ENCODE results near the gene SMURF1. TPM values are rescaled to one million over a fixed set of nuclear protein-coding genes. Genes with fewer than 3 reads are reported as not detected.

SMURF1 gene
- total RNA-seq, 1 experiment from 2014 or later: 27.2 TPM

DNA sequence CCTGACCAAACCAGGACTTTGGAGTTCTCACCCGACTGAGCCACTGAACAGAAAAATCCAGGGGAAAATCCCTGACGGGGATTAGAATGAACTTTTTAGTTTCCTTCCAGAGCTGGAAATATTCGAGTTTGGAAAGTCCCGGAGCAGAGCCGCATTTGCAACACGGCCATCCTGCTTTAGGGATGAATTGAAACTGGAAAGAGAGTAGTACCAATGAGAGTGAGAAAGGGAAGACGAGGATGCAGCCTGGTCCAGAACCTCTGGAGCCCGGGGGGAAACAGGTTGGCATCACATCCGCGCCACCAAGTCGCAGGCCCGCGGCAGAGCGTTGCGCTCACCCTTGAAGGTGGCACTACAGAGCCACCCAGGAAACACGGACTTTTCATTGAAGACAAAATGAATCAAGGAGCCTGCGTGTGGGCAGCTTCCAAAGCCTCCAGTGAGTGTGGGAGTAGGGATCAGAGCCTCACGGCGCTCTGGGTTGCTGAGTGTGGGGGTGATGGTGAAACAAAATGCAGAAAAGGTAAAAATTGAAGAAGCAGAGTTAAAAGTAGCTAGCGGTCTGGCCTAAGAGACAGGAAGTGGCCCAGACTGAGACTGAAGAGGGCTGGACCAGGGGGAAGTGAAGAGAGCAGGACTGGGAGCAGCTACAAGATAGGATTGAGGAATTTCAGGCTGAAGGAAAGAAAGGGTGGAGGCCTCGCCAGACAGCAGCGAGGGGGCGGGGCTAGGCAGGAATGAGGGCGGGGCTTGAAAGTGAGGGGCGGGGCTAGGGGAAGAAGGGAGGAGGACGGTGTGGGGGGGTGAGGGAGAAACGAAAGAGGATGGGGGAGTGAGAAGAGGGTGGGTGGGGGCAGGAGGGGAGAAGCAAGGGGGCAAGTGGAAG lies 1.8 kb downstream of the SMURF1 start:
- peak; percentile 79 for DNase-seq (ENCODE audit: low read depth)

DNA sequence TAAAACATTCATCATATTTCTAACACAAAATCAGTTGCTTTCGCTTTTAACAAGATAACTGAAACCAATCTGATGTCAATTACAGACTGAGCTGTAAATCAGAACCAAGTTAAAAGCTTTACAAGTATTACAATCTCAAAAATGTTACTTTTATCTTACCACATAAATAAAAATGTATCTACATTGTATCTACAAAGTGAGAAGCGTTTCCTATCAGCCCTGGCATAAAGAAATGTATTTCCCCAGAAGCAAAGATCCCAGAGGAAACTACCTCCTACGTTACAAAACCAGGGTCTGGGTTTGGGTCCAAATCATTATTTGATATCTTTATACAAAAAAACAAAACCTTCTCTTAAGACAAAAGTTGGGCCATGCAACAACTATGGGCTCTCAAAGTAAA lies 2.6 kb downstream of the SMURF1 start:
- DNase-seq (ENCODE audit: low read depth): no peak

- DNase-seq (ENCODE audit: low read depth): no peak
These were observed 3.1 kb downstream of the SMURF1 start for GRCh38 chr7:99140813-99141212.

GRCh38 chr7:99139036-99139435 lies 4.9 kb downstream of the SMURF1 start:
- no peak for DNase-seq (ENCODE audit: low read depth)

DNA sequence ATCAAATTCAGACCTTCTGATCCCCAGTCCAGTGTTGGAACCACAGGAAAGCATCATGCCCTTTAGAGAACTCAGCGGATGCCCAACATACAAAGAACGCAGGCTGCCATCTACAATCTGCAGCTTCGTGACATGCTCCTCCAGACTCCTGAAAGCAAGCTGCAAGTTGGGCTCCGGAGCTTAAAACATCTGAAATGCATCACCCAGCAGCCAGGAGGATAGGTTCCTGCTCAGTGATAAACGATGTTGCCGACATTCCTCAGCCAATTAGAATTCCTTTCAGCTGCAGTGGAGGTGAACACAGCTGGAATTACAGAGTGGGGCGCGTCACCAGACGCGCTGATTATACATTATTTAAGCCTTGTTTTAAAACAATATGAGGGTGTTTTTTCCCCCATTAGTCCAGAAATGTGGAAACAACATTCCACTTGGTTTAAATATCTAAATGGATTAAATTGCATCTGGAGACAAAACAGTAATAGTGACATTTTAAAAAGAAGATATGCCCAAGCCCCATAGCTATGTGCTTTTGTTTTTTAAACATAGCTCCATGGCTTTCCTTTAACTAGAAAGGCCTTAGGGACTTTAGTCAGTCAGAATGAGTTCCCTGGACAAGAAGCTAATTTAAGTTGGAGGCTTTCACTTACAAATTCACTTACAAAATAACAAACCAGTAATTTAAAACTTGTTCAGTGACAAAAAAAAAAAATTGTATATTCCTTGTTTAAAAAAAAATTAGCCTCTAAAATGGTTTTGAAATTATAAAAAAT lies 6.3 kb downstream of the SMURF1 start:
- DNase-seq (ENCODE audit: low read depth): no peak

DNA sequence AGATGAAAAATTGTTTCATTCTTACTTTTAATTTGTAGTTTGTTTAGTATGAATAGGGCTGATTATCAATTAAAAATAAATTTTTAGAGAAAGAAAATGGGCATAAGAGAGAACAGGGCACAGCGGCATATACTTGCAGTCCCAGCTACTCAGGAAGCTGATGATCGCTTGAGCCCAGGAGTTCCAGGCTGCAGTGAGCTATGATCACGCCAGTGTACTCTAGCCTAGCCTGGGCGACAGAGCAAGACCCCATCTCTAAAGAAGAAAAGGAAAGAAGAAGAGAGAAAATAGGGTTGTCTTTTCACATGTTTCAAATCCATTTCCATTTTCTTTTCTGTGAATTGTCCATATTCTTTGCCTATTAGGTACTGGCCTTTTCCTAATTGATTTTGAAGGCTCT lies 8.0 kb downstream of the SMURF1 start:
- no peak for DNase-seq (ENCODE audit: low read depth)

- DNase-seq (ENCODE audit: low read depth): no peak
These were observed 9.9 kb downstream of the SMURF1 start for GRCh38 chr7:99133766-99134564.

DNA sequence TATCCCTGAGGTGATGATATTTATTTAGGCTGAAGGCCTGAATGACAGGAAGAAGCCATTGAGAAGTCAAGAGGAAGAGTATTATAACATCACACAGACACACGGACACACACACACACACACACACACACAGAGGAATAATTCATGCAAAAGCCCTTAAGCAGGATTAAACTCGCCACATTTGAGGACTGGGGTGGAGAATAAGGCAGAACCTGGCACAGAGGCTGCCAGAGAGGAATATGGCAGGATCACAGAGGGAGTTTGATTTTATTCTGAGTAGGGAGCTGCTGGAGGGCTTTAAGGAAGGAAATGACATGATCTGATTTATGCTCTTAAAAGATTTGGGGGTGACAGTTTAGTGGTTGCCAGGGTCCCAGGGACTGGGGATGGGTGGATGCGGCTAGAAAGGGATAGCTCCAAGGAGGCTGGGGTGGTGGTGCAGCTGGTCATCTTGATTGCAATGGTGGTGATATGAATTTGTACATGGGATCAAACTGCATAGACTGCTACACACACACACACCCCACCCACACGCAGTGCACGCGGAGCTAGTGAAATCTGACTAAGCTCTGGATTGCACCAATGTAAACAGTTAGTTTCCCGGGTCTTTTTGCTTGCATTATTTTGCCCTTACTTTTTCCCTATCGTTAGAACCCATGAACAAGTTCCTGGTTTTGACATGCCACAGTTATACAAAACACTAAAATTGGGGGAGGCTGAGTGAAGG lies 11.2 kb downstream of the SMURF1 start:
- DNase-seq (ENCODE audit: low read depth): no peak

- no peak for DNase-seq (ENCODE audit: low read depth)
These were observed 12.6 kb downstream of the SMURF1 start for GRCh38 chr7:99131290-99131689.

GRCh38 chr7:99129536-99129935 lies 14.4 kb downstream of the SMURF1 start:
- DNase-seq (ENCODE audit: low read depth): no peak

DNA sequence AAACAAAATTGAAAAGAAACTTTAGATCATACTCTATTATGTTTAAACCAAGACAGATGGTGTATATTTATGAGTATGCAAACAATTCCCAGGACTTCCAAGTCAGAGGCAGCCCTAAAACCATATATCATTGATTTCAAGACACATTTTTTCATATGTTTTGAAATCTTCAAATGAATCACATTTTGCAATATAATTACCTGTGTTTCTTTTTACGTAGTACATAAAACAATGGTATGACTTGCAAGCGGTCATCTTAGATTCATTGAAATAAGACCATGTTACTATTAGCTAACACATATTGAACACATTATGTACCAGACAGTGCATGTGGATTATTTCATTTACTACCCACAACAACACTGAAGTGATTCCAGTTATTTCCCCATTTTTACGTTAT lies 14.9 kb downstream of the SMURF1 start:
- DNase-seq (ENCODE audit: low read depth): no peak

DNA sequence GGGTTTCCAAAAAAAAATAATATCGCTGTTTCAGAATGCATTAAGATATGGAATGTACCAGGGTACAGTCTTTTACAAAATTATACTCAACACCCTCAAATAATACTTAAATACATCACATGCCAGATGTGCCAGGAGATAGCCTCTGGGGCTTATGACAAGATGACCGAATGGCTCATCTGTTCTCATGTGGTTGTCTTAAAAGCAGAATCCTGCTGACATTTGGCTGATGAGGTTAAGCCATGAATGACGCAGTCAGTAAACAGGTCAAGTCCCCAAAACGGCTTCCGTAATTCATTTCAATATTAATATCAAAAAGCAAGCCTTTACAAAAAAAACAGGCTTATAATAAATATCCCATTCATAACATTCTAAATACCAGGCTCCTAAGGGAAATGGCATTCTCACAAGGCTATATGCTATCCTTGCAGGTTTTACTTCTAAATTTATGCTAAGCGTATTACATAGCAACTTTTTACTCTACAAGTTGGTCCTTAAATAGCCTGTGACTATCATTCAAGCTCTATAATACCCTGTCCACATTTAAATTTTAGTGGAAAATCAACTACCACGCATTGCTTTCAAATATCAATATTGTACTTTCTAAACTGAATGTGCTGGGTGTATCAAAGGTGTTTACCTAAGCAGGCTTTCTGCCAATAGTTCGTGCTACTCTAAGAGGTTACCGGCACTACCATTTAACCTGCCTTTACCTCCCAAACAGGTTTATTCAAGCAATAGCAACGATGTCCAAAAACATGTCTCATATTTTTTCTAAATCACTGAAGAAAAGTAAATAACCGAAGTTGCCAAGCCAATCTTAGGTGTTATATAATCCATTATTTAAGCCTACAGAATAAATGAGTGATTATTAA lies 15.6 kb downstream of the SMURF1 start:
- DNase-seq (ENCODE audit: low read depth): no peak

GRCh38 chr7:99127636-99128035 lies 16.3 kb downstream of the SMURF1 start:
- DNase-seq (ENCODE audit: low read depth): no peak

GRCh38 chr7:99126921-99127553 lies 16.9 kb downstream of the SMURF1 start:
- DNase-seq (ENCODE audit: low read depth): no peak

DNA sequence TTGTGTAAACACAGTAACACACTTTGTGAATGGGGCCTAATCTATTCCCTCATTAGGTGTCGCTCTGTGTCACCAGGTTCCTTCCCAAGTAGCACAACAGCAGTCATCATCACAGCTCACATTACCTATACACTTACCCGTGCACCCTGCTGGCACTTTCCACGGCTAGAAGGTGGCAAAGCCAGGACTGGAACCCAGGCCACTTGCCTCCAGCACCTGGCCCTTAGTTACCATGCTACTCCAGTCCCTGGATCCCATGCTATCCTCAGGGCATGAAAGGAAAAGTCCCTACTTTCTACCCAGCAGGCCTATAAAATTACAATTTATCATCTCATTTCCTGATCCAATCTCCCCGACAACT lies 18.4 kb downstream of the SMURF1 start:
- no peak for DNase-seq (ENCODE audit: low read depth)

- no peak for DNase-seq (ENCODE audit: low read depth)
These were observed 19.0 kb downstream of the SMURF1 start for GRCh38 chr7:99124751-99125504.

DNA sequence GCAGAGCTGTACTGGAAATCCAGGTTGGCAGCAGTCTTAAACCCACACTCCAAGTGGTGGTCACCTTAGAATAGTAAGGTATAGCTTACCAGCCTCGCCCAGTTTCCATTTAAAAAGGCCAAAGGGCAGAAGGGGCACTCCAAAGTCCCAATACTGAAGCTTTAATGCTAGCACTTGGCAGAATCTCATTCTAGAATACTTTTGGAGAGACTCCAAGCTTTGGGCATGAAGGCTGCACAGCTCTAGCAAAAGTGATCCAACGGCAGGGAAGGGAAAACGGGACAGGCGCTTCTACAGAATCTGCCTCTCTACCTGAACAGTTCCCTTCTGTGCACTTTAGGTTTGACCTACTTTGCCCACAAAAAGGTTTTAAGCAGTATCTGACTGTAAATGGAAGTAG lies 19.7 kb downstream of the SMURF1 start:
- DNase-seq (ENCODE audit: low read depth): no peak

DNA sequence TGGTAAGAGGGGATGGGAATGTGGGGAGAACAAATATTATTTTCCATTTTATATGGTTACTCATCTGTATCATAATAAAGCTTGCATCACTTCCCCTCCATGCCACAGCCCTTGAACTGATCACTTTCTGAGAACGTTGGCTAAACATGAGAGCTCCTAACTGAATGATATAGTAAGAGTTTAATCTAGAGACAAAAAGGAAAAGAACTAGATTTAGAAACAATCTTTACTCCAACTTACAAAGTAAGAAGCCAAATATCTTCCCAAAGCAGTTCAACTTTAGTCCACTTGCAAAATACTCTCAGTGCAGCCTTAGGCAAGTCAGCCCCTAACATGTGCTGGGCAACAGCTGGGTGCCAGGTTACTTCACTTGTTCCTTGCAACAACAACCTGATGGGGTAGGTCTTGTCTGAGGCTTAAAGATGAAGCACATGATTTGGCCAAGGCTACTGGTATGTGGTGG lies 20.3 kb downstream of the SMURF1 start:
- no peak for DNase-seq (ENCODE audit: low read depth)

- DNase-seq (ENCODE audit: low read depth): no peak
These were observed 21.1 kb downstream of the SMURF1 start for GRCh38 chr7:99122762-99123161.

Measured in HT1080 (cell line).